Heart left ventricle (tissue), 16 donors: ENCODE data around the gene GRAMD1B. TPM values are rescaled to one million over a fixed set of nuclear protein-coding genes. Genes with fewer than 3 reads are reported as not detected.

Source experiments
- ATAC-seq, 4 donors: fragments of 200-7000 bp; cut with Tn5 transposase; one replicate each; pipeline ENCODE4 v1.9.1; 2020 to 2022; ENCODE audit warnings: moderate library complexity in 4 of 4, mild to moderate bottlenecking in 3 of 4, moderate number of reproducible peaks in 1 of 4
- DNase-seq, 5 donors: peaks; one replicate each; pipeline ENCODE4 v3.0.0-alpha.2; 2020
- H3K27ac ChIP-seq, 12 donors: fragments of 200-600 bp; sonication (generic) in 4 of 12; one replicate each; pipeline versions ENCODE4 v1.5.0 to v1.8.0; 2016 to 2022; ENCODE audit warnings: mild to moderate bottlenecking in 2 of 12
- H3K27me3 ChIP-seq, 9 donors: fragments of 200-600 bp; sonication (generic) in 2 of 9; one replicate each; pipeline versions ENCODE4 v1.5.1 to v1.8.0; 2016 to 2022; ENCODE audit warnings: mild to moderate bottlenecking in 3 of 9
- H3K36me3 ChIP-seq, 9 donors: fragments of 200-600 bp; sonication (generic) in 2 of 9; one replicate each; pipeline versions ENCODE4 v1.5.0 to v1.8.0; 2018 to 2022; ENCODE audit warnings: mild to moderate bottlenecking in 2 of 9
- H3K4me1 ChIP-seq, 12 donors: fragments of 200-600 bp; sonication (generic) in 4 of 12; one replicate each; pipeline versions ENCODE4 v1.5.0 to v1.8.0; 2016 to 2022; ENCODE audit warnings: mild to moderate bottlenecking in 3 of 12
- H3K4me3 ChIP-seq, 12 donors: fragments of 200-600 bp; sonication (generic) in 4 of 12; one replicate each; pipeline versions ENCODE4 v1.5.0 to v1.8.0; 2017 to 2022; ENCODE audit warnings: mild to moderate bottlenecking in 9 of 12, moderate library complexity in 4 of 12
- H3K9me3 ChIP-seq, 12 donors: fragments of 200-600 bp; sonication (generic) in 4 of 12; one replicate each; pipeline versions ENCODE4 v1.5.0 to v1.8.0; 2016 to 2022; ENCODE audit warnings: mild to moderate bottlenecking in 1 of 12
- POLR2A ChIP-seq, 2 donors: fragments of 450-650 bp; IDR thresholded peaks; one replicate each; pipeline ENCODE4 v1.6.1; 2017; ENCODE audit warnings: antibody characterized with exemption in 2 of 2, mild to moderate bottlenecking in 2 of 2, moderate library complexity in 2 of 2
- whole genome bisulfite sequencing, 4 donors: extraction: QIAGEN DNeasy Blood & Tissue Kit in 2 of 4; methylation state at CpG; one replicate each; pipeline versions ENCODE4 v1.1.5 to v1.1.7; 2013 to 2018; 5-methylcytosine and 5-hydroxymethylcytosine counted together
- intact Hi-C, 10 donors: fragments of 100-400 bp; cut with DNase I; formaldehyde crosslinking; loops; one replicate each; pipeline versions ENCODE4 v1.11.1 to v1.14.2; 2022
- polyA plus RNA-seq, 2 donors: library from polyadenylated mRNA; stranded (reverse); fragments of 200-250 nt; gene quantifications; one replicate each; pipeline ENCODE4 v1.2.3, GENCODE V29; 2013
- total RNA-seq, 9 donors: library from RNA; depleted of rRNA in 2 of 9; stranded (reverse); fragments of >200 nt in 2 of 9; fragmentation: NEBNext Ultra II Directional in 3 of 9; extraction: Animal tissue kit (Norgen Biotek cat#: 25700) in 3 of 9; gene quantifications; one replicate each; pipeline versions ENCODE4 v1.1.0 to v1.2.4, GENCODE V29; 2016 to 2023
- TF ChIP-seq, protein P1 (sequence below), 12 donors: fragments of 200-600 bp; sonication (generic) in 4 of 12; IDR thresholded peaks; one replicate each; pipeline versions ENCODE4 v1.5.0 to v1.8.0; 2018 to 2022; ENCODE audit warnings: antibody characterized with exemption in 12 of 12, mild to moderate bottlenecking in 5 of 12
- donor health status: ischemic (EF 13 %, LVEDD 7.1; RV severe dilation, severe dysfunction).
- donor health status: healthy with polysubstance abuse.
- donor health status: DM: no; HTN: yes; CAD: no.
- donor health status: DM: no; HTN: no; CAD: no.
- donor health status: ischemic (EF 25% LVEDD 6.9; RV normal size, moderate dysfunction).
- donor health status: ischemic (EF 25% LVEDD 5.7; RV mildly dilated, moderate dysfunction).
- donor health status: healthy.
- donor health status: DM: yes; HTN: yes; CAD: no.
- donor health status: ischemic (EF 35%, LVEDD 5.7; RV mildly dilated, moderate dysfunction).
- donor health status: nonischemic (EF 11% LVEDD 7.7; RV severe dilation, severe dysfunction).
- donor health status: DM: yes; HTN: yes; CAD: no.
- donor health status: PGD.
- donor health status: ischemic (EF 29% LVEDD 5.4; RV normal size, mild dysfunction).
- donor health status: nonischemic (EF 23%, LVEDD 6.1; RV moderate dilation, normal function).

Gene GRAMD1B
- total and polyA plus RNA-seq, 11 donors, result 8.6 to 42.5 (median 23.0) TPM

DNA sequence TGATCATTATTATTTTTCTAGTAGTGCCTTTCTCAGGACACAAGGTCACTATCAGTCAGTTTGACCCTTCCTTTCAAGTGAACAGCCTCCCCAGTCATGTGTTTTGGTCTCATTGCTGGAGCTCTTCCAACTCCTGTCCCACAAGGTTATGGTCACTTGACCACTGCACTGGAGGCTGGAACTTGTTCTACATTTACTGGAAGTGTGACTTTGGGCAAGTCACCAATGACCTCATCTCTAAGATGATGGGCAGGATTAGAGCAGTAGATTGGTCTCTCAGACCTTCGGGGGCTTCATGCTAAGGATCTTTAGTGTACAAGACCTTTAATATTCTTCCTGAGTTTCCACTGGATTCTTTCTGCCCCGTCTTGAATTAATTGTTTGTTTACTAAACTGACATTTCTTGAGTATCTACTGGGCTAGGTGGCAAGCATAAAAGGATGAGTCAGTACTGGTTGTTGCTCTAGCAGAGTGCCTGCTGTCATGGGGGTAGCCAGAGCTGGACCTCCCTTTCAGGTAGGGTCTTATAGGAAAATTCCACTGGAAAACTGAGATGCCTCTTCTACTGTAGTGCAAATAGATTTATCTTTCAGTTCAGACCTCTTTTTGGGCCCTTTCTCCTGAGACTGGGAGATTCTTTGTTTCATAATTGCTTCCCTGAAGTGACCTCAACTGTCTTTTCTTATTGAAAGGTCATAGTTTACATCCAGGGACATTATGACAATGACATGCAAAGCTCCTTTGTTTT is 106.8 kb downstream of the GRAMD1B start:
- Histone ChIP-seq H3K27me3 (no peaks in the 10 kb centered on the region), H3K4me3 (no peak overlapping the region), H3K9me3 (no peaks in the 10 kb centered on the region), H3K27ac (peak overlapping the region in 10 of 12 donors; percentile 6 to 73 (median 40)), H3K4me1 (peaks cover 0 to 39% (median 13%) of the 10 kb centered on the region in 12 donors), H3K36me3 (no peaks in the 10 kb centered on the region)
- DNase-seq, result peak in 4 of 5 donors; percentile 49 to 70 (median 62)
- 40 to 49% (median 48%) methylated on average over 2 of the region's 2 CpGs for WGBS, 4 donors
- TF ChIP-seq POLR2A (IDR thresholded peaks at IDR 0.05), result no peak
- TF ChIP-seq, protein P1, sequence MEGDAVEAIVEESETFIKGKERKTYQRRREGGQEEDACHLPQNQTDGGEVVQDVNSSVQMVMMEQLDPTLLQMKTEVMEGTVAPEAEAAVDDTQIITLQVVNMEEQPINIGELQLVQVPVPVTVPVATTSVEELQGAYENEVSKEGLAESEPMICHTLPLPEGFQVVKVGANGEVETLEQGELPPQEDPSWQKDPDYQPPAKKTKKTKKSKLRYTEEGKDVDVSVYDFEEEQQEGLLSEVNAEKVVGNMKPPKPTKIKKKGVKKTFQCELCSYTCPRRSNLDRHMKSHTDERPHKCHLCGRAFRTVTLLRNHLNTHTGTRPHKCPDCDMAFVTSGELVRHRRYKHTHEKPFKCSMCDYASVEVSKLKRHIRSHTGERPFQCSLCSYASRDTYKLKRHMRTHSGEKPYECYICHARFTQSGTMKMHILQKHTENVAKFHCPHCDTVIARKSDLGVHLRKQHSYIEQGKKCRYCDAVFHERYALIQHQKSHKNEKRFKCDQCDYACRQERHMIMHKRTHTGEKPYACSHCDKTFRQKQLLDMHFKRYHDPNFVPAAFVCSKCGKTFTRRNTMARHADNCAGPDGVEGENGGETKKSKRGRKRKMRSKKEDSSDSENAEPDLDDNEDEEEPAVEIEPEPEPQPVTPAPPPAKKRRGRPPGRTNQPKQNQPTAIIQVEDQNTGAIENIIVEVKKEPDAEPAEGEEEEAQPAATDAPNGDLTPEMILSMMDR (IDR thresholded peaks at IDR 0.05), result no peak
- intact Hi-C loops, result no loop called here
- peak; percentile 77 to 82 (median 80) for ATAC-seq

DNA sequence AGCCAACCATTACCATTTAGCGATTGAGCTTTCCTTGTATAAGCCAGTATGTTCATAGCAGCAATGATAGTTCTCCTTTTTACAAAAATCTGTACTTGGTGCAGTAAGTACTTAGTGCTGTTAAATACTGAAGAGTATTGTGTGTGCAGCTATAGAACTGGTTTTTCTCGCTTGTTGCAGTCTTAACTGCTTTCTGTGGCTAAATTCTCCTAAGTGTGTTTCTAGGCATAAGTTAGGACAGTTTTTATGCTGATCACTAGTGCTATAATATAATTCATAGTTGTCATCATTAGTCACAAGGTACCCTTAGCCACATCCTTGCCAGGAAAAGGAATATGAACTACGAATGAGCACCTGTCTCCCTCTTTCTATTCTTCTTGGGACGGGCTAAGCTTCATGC is 107.7 kb downstream of the GRAMD1B start:
- no peak for DNase-seq
- peaks cover 0 to 30% (median 13%) of the 10 kb centered on the region in 12 donors for H3K4me1 ChIP-seq
- WGBS, 4 donors, result 89 to 96% (median 92%) methylated on average over 4 of the region's 4 CpGs
- H3K27ac ChIP-seq, result peak overlapping the region in 2 of 12 donors; percentile 71 to 73
- TF ChIP-seq, protein P1 (IDR thresholded peaks at IDR 0.05), result no peak
- no peak for TF ChIP-seq POLR2A (IDR thresholded peaks at IDR 0.05)
- H3K4me3 ChIP-seq, result no peak overlapping the region
- intact Hi-C loops, result no loop called here
- no peak for ATAC-seq
- H3K27me3 ChIP-seq, result no peaks in the 10 kb centered on the region
- H3K36me3 ChIP-seq, result no peaks in the 10 kb centered on the region
- no peaks in the 10 kb centered on the region for H3K9me3 ChIP-seq

DNA sequence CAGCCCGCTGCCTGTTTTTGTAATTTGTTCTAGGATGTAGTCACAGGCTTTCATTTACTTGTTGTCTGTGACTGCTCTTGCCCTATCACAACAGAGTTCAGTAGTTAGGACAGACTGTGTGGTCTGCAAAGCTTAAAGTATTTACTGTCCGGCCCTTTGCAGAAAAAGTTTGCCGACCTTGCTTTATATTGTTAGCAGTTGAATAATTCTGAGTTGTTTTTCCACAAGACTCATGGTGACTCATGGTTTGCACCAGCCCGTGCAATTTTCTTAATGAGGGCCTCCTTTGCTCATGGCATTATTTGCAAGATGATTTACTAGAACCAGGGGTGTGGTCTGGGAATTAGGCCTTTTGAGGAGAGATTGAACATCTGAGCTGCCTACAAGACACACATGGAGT is 113.7 kb downstream of the GRAMD1B start:
- no peaks in the 10 kb centered on the region for H3K9me3 ChIP-seq
- 90 to 94% (median 91%) methylated on average over 4 of the region's 4 CpGs for WGBS, 4 donors
- peaks cover 0 to 3% (median 0%) of the 10 kb centered on the region in 9 donors for H3K36me3 ChIP-seq
- intact Hi-C loops, result no loop called here
- H3K4me1 ChIP-seq, result peaks cover 0 to 27% (median 13%) of the 10 kb centered on the region in 12 donors
- no peaks in the 10 kb centered on the region for H3K27me3 ChIP-seq
- DNase-seq, result no peak
- no peak for ATAC-seq
- H3K27ac ChIP-seq, result peak overlapping the region in 5 of 12 donors; percentile 18 to 81 (median 74)
- no peak for TF ChIP-seq POLR2A (IDR thresholded peaks at IDR 0.05)
- TF ChIP-seq, protein P1 (IDR thresholded peaks at IDR 0.05), result no peak
- no peak overlapping the region for H3K4me3 ChIP-seq

DNA sequence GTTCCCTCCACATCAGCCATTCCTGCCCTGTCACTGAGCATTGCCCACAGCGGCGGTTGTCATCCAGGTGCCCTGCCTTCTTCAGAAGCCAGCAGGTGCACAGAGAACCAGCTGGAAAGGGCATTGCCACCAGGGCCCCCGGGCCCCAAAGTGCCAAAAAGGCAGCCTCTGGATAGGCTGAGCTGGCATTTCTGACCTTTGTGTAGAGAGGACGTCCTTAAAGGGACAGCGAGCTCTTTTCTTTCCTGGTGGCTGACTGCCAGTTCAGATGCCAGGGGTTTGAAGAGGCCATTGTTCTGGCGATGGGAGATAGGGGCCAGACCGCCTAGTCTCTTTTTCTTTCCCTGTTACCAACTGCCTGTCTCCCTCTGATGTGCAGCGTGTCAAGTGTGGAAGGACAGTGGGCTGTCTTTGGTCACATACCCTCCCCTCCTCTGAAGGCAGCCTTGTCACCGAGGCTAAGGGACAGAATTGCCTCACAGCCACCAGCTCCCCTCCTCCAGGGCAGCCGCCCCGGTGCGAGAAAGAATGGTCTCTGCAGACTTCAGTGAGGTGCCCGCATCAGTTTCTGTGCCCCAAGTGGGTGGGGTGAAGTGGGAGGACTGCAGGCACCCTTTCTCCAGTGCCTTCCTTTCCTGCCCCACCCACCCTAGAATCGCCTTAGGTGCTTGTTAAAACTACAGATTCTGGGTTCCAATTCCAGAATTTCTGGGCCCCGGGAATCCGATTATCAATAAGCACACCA is 114.7 kb downstream of the GRAMD1B start:
- no peak for TF ChIP-seq POLR2A (IDR thresholded peaks at IDR 0.05)
- TF ChIP-seq, protein P1 (IDR thresholded peaks at IDR 0.05), result no peak
- WGBS, 4 donors, result 58 to 72% (median 69%) methylated on average over 14 to 16 of the region's 16 CpGs
- H3K36me3 ChIP-seq, result peaks cover 0 to 3% (median 0%) of the 10 kb centered on the region in 9 donors
- H3K4me1 ChIP-seq, result peaks cover 0 to 27% (median 13%) of the 10 kb centered on the region in 12 donors
- no peaks in the 10 kb centered on the region for H3K27me3 ChIP-seq
- ATAC-seq (peak; percentile 74 to 90 (median 85)), DNase-seq (peak in 4 of 5 donors; percentile 39 to 58 (median 48))
- no peak overlapping the region for H3K4me3 ChIP-seq
- peak overlapping the region; percentile 18 to 81 (median 56) for H3K27ac ChIP-seq
- H3K9me3 ChIP-seq, result no peaks in the 10 kb centered on the region
- intact Hi-C loops, result no loop called here
